Measurements from ENCODE around the gene ENTPD8. TPM values are rescaled to one million over a fixed set of nuclear protein-coding genes. Genes with fewer than 3 reads are reported as not detected.

Gene ENTPD8
- total and polyA plus RNA-seq, 2 donors (not counting 3 experiments of a cell fraction or from before 2014, with no cell fraction given) = 0.44 to 0.51 TPM

- intact Hi-C loops (cut with micrococcal nuclease) = no loop called here
- TF ChIP-seq MYC (IDR thresholded peaks at IDR 0.05; ENCODE audit: low read depth, low read length) = no peak
- no peak for TF ChIP-seq CTCF (IDR thresholded peaks at IDR 0.05; ENCODE audit: extremely low read depth in 1 of 2, insufficient read depth in 1 of 2, low read depth in 1 of 2, low read length in 2 of 2)
- no peaks in the 10 kb centered on the region for H3K79me2 ChIP-seq (ENCODE audit: control insufficient read depth, insufficient read depth, low read length)
- H3K4me2 ChIP-seq (ENCODE audit: insufficient read depth, low read length) = no peak overlapping the region
- FAIRE-seq (no peak), DNase-seq (ENCODE audit: low read depth, low spot score) (no peak)
- BruUV-seq (replicated peaks) = no TSS peak
- no peaks in the 10 kb centered on the region for H3K27me3 ChIP-seq (ENCODE audit: control insufficient read depth in 2 of 2, insufficient read depth in 2 of 2, low read length in 2 of 2)
- H3K27ac ChIP-seq (ENCODE audit: insufficient read depth, low read depth, low read length) = no peak overlapping the region
- no peak overlapping the region for H2AFZ ChIP-seq (ENCODE audit: low read depth, low read length)
- dilution Hi-C loops (cut with MboI; ENCODE audit: extremely low pct_ligation_motif_present, low sequenced_read_pairs) = no loop called here
- no peaks in the 10 kb centered on the region for H3K36me3 ChIP-seq (ENCODE audit: control insufficient read depth in 2 of 2, extremely low read depth in 1 of 2, insufficient read depth in 2 of 2, low read length in 2 of 2)
- ChIA-PET CTCF (interaction anchor here (0.6 kb wide), 1 partner anchor 110 kb away, joined by 4 read pairs; no protein-coding TSS in a partner anchor), POLR2A (no interaction called here)
- no peaks in the 10 kb centered on the region for H4K20me1 ChIP-seq (replicated peaks; ENCODE audit: control insufficient read depth, extremely low read depth, insufficient read depth, low read length)
- H3K9me1 ChIP-seq (replicated peaks; ENCODE audit: control insufficient read depth, extremely low read depth, insufficient read depth, low read length) = no peaks in the 10 kb centered on the region
- H3K4me3 ChIP-seq (replicated peaks in 1 of 3; ENCODE audit: insufficient read depth in 1 of 3, low read depth in 1 of 3, low read length in 3 of 3) = no peak overlapping the region
- H3K9ac ChIP-seq (replicated peaks; ENCODE audit: extremely low read depth, insufficient read depth, low read length) = no peak overlapping the region
- no peaks in the 10 kb centered on the region for H3K4me1 ChIP-seq (ENCODE audit: control insufficient read depth, extremely low read depth, insufficient read depth, low read length)
- H3K9me3 ChIP-seq (replicated peaks; ENCODE audit: control insufficient read depth, insufficient read depth, low read length) = no peaks in the 10 kb centered on the region
Observed at GRCh38 chr9:137463931-137464290, 22.8 kb upstream of the ENTPD8 start.

- ChIA-PET CTCF (interaction anchor here (0.6 to 1.2 kb wide), 2 partner anchors 72 to 110 kb away, joined by 3 to 4 read pairs; no protein-coding TSS in a partner anchor), POLR2A (no interaction called here)
- Histone ChIP-seq H3K4me2 (ENCODE audit: insufficient read depth, low read length) (no peak overlapping the region), H3K9me1 (replicated peaks; ENCODE audit: control insufficient read depth, extremely low read depth, insufficient read depth, low read length) (no peaks in the 10 kb centered on the region), H3K79me2 (ENCODE audit: control insufficient read depth, insufficient read depth, low read length) (peaks cover 4% of the 10 kb centered on the region), H3K9ac (replicated peaks; ENCODE audit: extremely low read depth, insufficient read depth, low read length) (no peak overlapping the region), H3K4me3 (replicated peaks in 1 of 3; ENCODE audit: insufficient read depth in 1 of 3, low read depth in 1 of 3, low read length in 3 of 3) (no peak overlapping the region), H3K27ac (ENCODE audit: insufficient read depth, low read depth, low read length) (no peak overlapping the region), H4K20me1 (replicated peaks; ENCODE audit: control insufficient read depth, extremely low read depth, insufficient read depth, low read length) (no peaks in the 10 kb centered on the region), H3K27me3 (ENCODE audit: control insufficient read depth in 2 of 2, insufficient read depth in 2 of 2, low read length in 2 of 2) (no peaks in the 10 kb centered on the region), H3K9me3 (replicated peaks; ENCODE audit: control insufficient read depth, insufficient read depth, low read length) (no peaks in the 10 kb centered on the region), H3K4me1 (ENCODE audit: control insufficient read depth, extremely low read depth, insufficient read depth, low read length) (peaks cover 4% of the 10 kb centered on the region), H3K36me3 (ENCODE audit: control insufficient read depth in 2 of 2, extremely low read depth in 1 of 2, insufficient read depth in 2 of 2, low read length in 2 of 2) (no peaks in the 10 kb centered on the region), H2AFZ (ENCODE audit: low read depth, low read length) (no peak overlapping the region)
- dilution Hi-C loops (cut with MboI; ENCODE audit: extremely low pct_ligation_motif_present, low sequenced_read_pairs) = no loop called here
- TF ChIP-seq FOS (IDR thresholded peaks at IDR 0.05; ENCODE audit: borderline replicate concordance, insufficient read depth, low read length) (no peak), EZH2 (IDR thresholded peaks at IDR 0.05; ENCODE audit: borderline replicate concordance, low read depth, low read length, severe bottlenecking) (no peak), CTCF (IDR thresholded peaks at IDR 0.05; ENCODE audit: extremely low read depth in 1 of 2, insufficient read depth in 1 of 2, low read depth in 1 of 2, low read length in 2 of 2) (no peak), MYC (IDR thresholded peaks at IDR 0.05; ENCODE audit: low read depth, low read length) (no peak), GATA2 (IDR thresholded peaks at IDR 0.05; ENCODE audit: insufficient read depth, insufficient read length, low read depth, low read length) (no peak), MAX (IDR thresholded peaks at IDR 0.05; ENCODE audit: insufficient read depth, insufficient read length) (no peak)
- FAIRE-seq (no peak), DNase-seq (ENCODE audit: low read depth, low spot score) (no peak)
- no TSS peak for BruUV-seq (replicated peaks)
- intact Hi-C loops (cut with micrococcal nuclease) = no loop called here
Observed at GRCh38 chr9:137462986-137463930, 22.1 kb upstream of the ENTPD8 start.

Measured in endothelial cell of umbilical vein (primary cell).